GM10847 (cell line): ENCODE measurements around the gene SYNGR3.
A peak's percentile ranks its signal among the peaks of the same experiment; 100 is the strongest.

Source experiments
- POLR2A ChIP-seq: IDR thresholded peaks from 2 replicates; pipeline ENCODE4 v1.6.1; 2011; ENCODE audit not compliant: insufficient read length; ENCODE audit errors: extremely low read depth

The SYNGR3 gene

GRCh38 chr16:1950559-1950958, 39.2 kb upstream of the SYNGR3 start:
- no peak for TF ChIP-seq POLR2A

GRCh38 chr16:1953734-1954133, 36.0 kb upstream of the SYNGR3 start:
- no peak for TF ChIP-seq POLR2A

- TF ChIP-seq POLR2A = no peak
These were observed 31.0 kb upstream of the SYNGR3 start for GRCh38 chr16:1958715-1959268.

GRCh38 chr16:1959269-1960039, 30.3 kb upstream of the SYNGR3 start, which contains the start of gene NDUFB10:
Gene NDUFB10 (plus strand): TSS chr16:1959538. CDS start chr16:1959625, 87 bp downstream.
- peak; percentile 82 for TF ChIP-seq POLR2A

GRCh38 chr16:1960665-1961630, 28.8 kb upstream of the SYNGR3 start:
- no peak for TF ChIP-seq POLR2A

GRCh38 chr16:1961651-1962067, 28.1 kb upstream of the SYNGR3 start:
- TF ChIP-seq POLR2A = no peak

- no peak for TF ChIP-seq POLR2A
These were observed 25.8 kb upstream of the SYNGR3 start for GRCh38 chr16:1963806-1964505.

- peak; percentile 100 for TF ChIP-seq POLR2A
These were observed 25.0 kb upstream of the SYNGR3 start, which contains the start of gene RPS2 for GRCh38 chr16:1964506-1965395. Gene RPS2 (minus strand): TSS chr16:1964826. CDS start chr16:1964625, 201 bp downstream.

GRCh38 chr16:1965396-1966001, 24.3 kb upstream of the SYNGR3 start:
- TF ChIP-seq POLR2A = no peak

- TF ChIP-seq POLR2A = no peak
These were observed 23.3 kb upstream of the SYNGR3 start, which contains the start of gene RNF151 for GRCh38 chr16:1966460-1966859. Gene RNF151 (plus strand): TSS chr16:1966856. CDS start chr16:1966882, 26 bp downstream.

- TF ChIP-seq POLR2A = no peak
These were observed 21.4 kb upstream of the SYNGR3 start for GRCh38 chr16:1968146-1968953.

- peak; percentile 92 for TF ChIP-seq POLR2A
These were observed 17.8 kb upstream of the SYNGR3 start, which contains the start of gene TBL3 for GRCh38 chr16:1971796-1972489. Gene TBL3 (plus strand): TSS chr16:1972053. CDS start chr16:1972165, 112 bp downstream.

- TF ChIP-seq POLR2A = no peak
These were observed 17.3 kb upstream of the SYNGR3 start for GRCh38 chr16:1972490-1972877.
